HCT116 (cell line): ENCODE data around the gene HEXIM1. TPM values are rescaled to one million over a fixed set of nuclear protein-coding genes. Genes with fewer than 3 reads are reported as not detected.

Source experiments
- ATAC-seq: fragments of 200-7000 bp; cut with Tn5 transposase; 2 replicates; pipeline ENCODE4 v1.9.1; 2020; ENCODE audit warnings: mild to moderate bottlenecking, moderate library complexity
- BruUV-seq: library from RNA; stranded (reverse); fragments of 400-500 nt; replicated peaks from 2 replicates; lab custom pipeline; 2021; lab: Mats Ljungman, UMichigan
- CTCF ChIA-PET: fragments of 300-600 bp; sonication (Branson Sonifier 250); formaldehyde crosslinking; loops from one replicate; lab custom pipeline; 2021; ENCODE audit warnings: antibody characterized with exemption; lab: Charles Lee
- POLR2A ChIA-PET: fragments of 300-600, 350-600 bp; sonication (Branson Sonifier 250); formaldehyde crosslinking; loops from one replicate; lab custom pipeline; 2021; ENCODE audit warnings: antibody characterized with exemption; lab: Charles Lee
- RAD21 ChIA-PET, 2 experiments: fragments of 300-600 bp; sonication (Branson Sonifier 250); formaldehyde crosslinking; loops; one replicate each; lab custom pipeline; 2023; ENCODE audit warnings: low total read pairs in 2 of 2; ENCODE audit not compliant: uncharacterized antibody in 2 of 2, unreplicated experiment in 2 of 2, low non-redundant PET in 1 of 2; lab: Charles Lee
- DNase-seq: peaks from one replicate; pipeline ENCODE4 v3.0.0-alpha.2; 2010; ENCODE audit warnings: low read depth, low spot score
- H2AFZ ChIP-seq: fragments of 200-600 bp; shearing (Covaris generic), sonication (generic); 2 replicates; pipeline ENCODE4 v1.6.1; 2017; ENCODE audit warnings: low read depth, mixed run types, mixed read lengths, antibody characterized with exemption, low read length; ENCODE audit not compliant: poor library complexity, severe bottlenecking
- H3K27ac ChIP-seq: 2 replicates; pipeline ENCODE4 v1.5.1; 2012; ENCODE audit warnings: low read depth, low read length
- H3K27me3 ChIP-seq: fragments of 200-600 bp; sonication (generic); 2 replicates; pipeline ENCODE4 v1.6.1; 2016; ENCODE audit warnings: mixed run types, low read length, mixed read lengths; ENCODE audit not compliant: insufficient read depth
- H3K36me3 ChIP-seq, 2 experiments: fragments of 200-500 bp in 1 of 2; fragments of 200-600 bp in 1 of 2; sonication (Bioruptor generic) in 1 of 2; sonication (generic) in 1 of 2; 2 replicates each; pipeline versions ENCODE4 v1.5.1 to v1.6.1; 2014 to 2016; ENCODE audit warnings: low read length in 2 of 2, inconsistent platforms in 1 of 2, mixed read lengths in 1 of 2, mixed run types in 1 of 2; ENCODE audit not compliant: insufficient read depth in 2 of 2, control insufficient read depth in 1 of 2
- H3K4me1 ChIP-seq, 2 experiments: fragments of 200-600 bp in 1 of 2; sonication (generic) in 1 of 2; 2 replicates each; pipeline versions ENCODE4 v1.5.1 to v1.6.1; 2012 to 2017; ENCODE audit warnings: low read length in 2 of 2, inconsistent platforms in 1 of 2, mild to moderate bottlenecking in 1 of 2, mixed read lengths in 1 of 2, mixed run types in 1 of 2, moderate library complexity in 1 of 2; ENCODE audit not compliant: insufficient read depth in 2 of 2, control insufficient read depth in 1 of 2
- H3K4me2 ChIP-seq: fragments of 200-600 bp; sonication (generic); 2 replicates; pipeline ENCODE4 v1.6.1; 2017; ENCODE audit warnings: mixed run types, low read length, mixed read lengths
- H3K4me3 ChIP-seq, 2 experiments: fragments of 200-600 bp in 1 of 2; sonication (generic) in 1 of 2; replicated peaks in 1 of 2; 2 replicates each; pipeline ENCODE4 v1.5.1; 2011 to 2016; ENCODE audit warnings: low read length in 2 of 2, control low read depth in 1 of 2, low read depth in 1 of 2, mild to moderate bottlenecking in 1 of 2, mixed read lengths in 1 of 2, mixed run types in 1 of 2
- H3K79me2 ChIP-seq: fragments of 200-600 bp; sonication (generic); 2 replicates; pipeline ENCODE4 v1.6.1; 2017; ENCODE audit warnings: mild to moderate bottlenecking, mixed run types, low read length, moderate library complexity, mixed read lengths; ENCODE audit not compliant: insufficient read depth
- H3K9ac ChIP-seq: fragments of 200-600 bp; sonication (generic); 2 replicates; pipeline ENCODE4 v1.6.1; 2016; ENCODE audit warnings: low read length, mixed read lengths
- H3K9me2 ChIP-seq: fragments of 200-600 bp; sonication (generic), shearing (Covaris generic); 2 replicates; pipeline ENCODE4 v1.6.1; 2017; ENCODE audit warnings: mixed run types, mild to moderate bottlenecking, moderate library complexity; ENCODE audit not compliant: insufficient read depth
- H3K9me3 ChIP-seq, 2 experiments: fragments of 200-500 bp in 1 of 2; fragments of 200-600 bp in 1 of 2; sonication (Bioruptor generic) in 1 of 2; sonication (generic) in 1 of 2; 2 replicates each; pipeline ENCODE4 v1.6.1; 2014 to 2017; ENCODE audit warnings: low read length in 2 of 2, mixed read lengths in 2 of 2, inconsistent platforms in 1 of 2, low read depth in 1 of 2, mild to moderate bottlenecking in 1 of 2, mixed run types in 1 of 2, moderate library complexity in 1 of 2; ENCODE audit not compliant: control insufficient read depth in 1 of 2, insufficient read depth in 1 of 2
- H4K20me1 ChIP-seq: fragments of 200-600 bp; sonication (generic), shearing (Covaris generic); 2 replicates; pipeline ENCODE4 v1.6.1; 2017; ENCODE audit warnings: mixed run types, mild to moderate bottlenecking, moderate library complexity; ENCODE audit not compliant: insufficient read depth
- EGR1 ChIP-seq: IDR thresholded peaks from 2 replicates; pipeline ENCODE4 v1.6.1; 2012; ENCODE audit warnings: low read depth
- JUND ChIP-seq: IDR thresholded peaks from 2 replicates; pipeline ENCODE4 v1.6.1; 2012
- POLR2AphosphoS5 ChIP-seq: IDR thresholded peaks from 2 replicates; pipeline ENCODE4 v1.6.1; 2011; ENCODE audit warnings: mild to moderate bottlenecking, low read depth, low read length, moderate library complexity
- RAD21 ChIP-seq: IDR thresholded peaks from 2 replicates; pipeline ENCODE4 v1.6.1; 2012; ENCODE audit warnings: low read depth, mild to moderate bottlenecking
- SP1 ChIP-seq: IDR thresholded peaks from 2 replicates; pipeline ENCODE4 v1.6.1; 2012; ENCODE audit warnings: low read depth
- SRF ChIP-seq: IDR thresholded peaks from 2 replicates; pipeline ENCODE4 v1.6.1; 2012; ENCODE audit warnings: low read depth
- ZFX ChIP-seq: fragments of 450-650 bp; IDR thresholded peaks from 2 replicates; pipeline ENCODE4 v1.6.1; 2017
- intact Hi-C: fragments of 100-400 bp; cut with micrococcal nuclease; formaldehyde crosslinking; loops from 2 replicates; pipeline ENCODE4 v1.10.0; 2022
- total RNA-seq: library from RNA; stranded (reverse); gene quantifications from one replicate; pipeline ENCODE4 v1.2.1, GENCODE V29; 2021; ENCODE audit not compliant: unreplicated experiment
- TF ChIP-seq, protein P1 (sequence below), 3 experiments: fragments of 200-600 bp in 1 of 3; sonication (generic) in 1 of 3; IDR thresholded peaks in 2 of 3; conservative IDR thresholded peaks in 1 of 3; 2 replicates each; pipeline ENCODE4 v1.5.1; 2012 to 2017; ENCODE audit warnings: low read depth in 2 of 3, low read length in 2 of 3, antibody characterized with exemption in 1 of 3, borderline replicate concordance in 1 of 3, control low read depth in 1 of 3, mild to moderate bottlenecking in 1 of 3, mixed read lengths in 1 of 3, mixed run types in 1 of 3, moderate library complexity in 1 of 3; ENCODE audit not compliant: insufficient read depth in 1 of 3

HEXIM1 gene
- total RNA-seq, 1 experiment from 2014 or later = 58.0 TPM

GRCh38 chr17:45128331-45128730 lies 19.9 kb upstream of the HEXIM1 start (continued):
- TF ChIP-seq, protein P1, sequence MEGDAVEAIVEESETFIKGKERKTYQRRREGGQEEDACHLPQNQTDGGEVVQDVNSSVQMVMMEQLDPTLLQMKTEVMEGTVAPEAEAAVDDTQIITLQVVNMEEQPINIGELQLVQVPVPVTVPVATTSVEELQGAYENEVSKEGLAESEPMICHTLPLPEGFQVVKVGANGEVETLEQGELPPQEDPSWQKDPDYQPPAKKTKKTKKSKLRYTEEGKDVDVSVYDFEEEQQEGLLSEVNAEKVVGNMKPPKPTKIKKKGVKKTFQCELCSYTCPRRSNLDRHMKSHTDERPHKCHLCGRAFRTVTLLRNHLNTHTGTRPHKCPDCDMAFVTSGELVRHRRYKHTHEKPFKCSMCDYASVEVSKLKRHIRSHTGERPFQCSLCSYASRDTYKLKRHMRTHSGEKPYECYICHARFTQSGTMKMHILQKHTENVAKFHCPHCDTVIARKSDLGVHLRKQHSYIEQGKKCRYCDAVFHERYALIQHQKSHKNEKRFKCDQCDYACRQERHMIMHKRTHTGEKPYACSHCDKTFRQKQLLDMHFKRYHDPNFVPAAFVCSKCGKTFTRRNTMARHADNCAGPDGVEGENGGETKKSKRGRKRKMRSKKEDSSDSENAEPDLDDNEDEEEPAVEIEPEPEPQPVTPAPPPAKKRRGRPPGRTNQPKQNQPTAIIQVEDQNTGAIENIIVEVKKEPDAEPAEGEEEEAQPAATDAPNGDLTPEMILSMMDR (IDR thresholded peaks at IDR 0.05 in 2 of 3, conservative IDR thresholded peaks at IDR 0.05 in 1 of 3; ENCODE audit: borderline replicate concordance in 1 of 3, insufficient read depth in 1 of 3, low read depth in 2 of 3, low read length in 2 of 3) = no peak
- no peak for TF ChIP-seq JUND

GRCh38 chr17:45128989-45129388 lies 19.3 kb upstream of the HEXIM1 start:
- H3K4me3 ChIP-seq = no peak overlapping the region
- CTCF ChIA-PET = interaction anchor here (1.5 kb wide), 1 partner anchor 209 kb away, joined by 3 read pairs; no protein-coding TSS in a partner anchor

More at GRCh38 chr17:45128989-45129388, 19.3 kb upstream of the HEXIM1 start:
- RAD21 ChIA-PET = interaction anchor here in 1 of 2 experiments (1.0 kb wide), 1 partner anchor 59 kb away, joined by 3 read pairs; no protein-coding TSS in a partner anchor
- DNase-seq (no peak), ATAC-seq (no peak)
- Histone ChIP-seq H4K20me1 (no peaks in the 10 kb centered on the region), H2AFZ (no peak overlapping the region), H3K9me2 (no peaks in the 10 kb centered on the region), H3K36me3 (no peaks in the 10 kb centered on the region), H3K27me3 (no peaks in the 10 kb centered on the region), H3K9ac (peak overlapping the region; percentile 82), H3K79me2 (peaks cover 63% of the 10 kb centered on the region), H3K4me2 (peak overlapping the region; percentile 100), H3K9me3 (no peaks in the 10 kb centered on the region), H3K27ac (peak overlapping the region; percentile 89), H3K4me1 (peaks cover 70 to 83% of the 10 kb centered on the region in 2 experiments)
- intact Hi-C loops = no loop called here
- TF ChIP-seq SRF (no peak), POLR2AphosphoS5 (no peak), ZFX (no peak), EGR1 (no peak), RAD21 (no peak), SP1 (no peak)
- BruUV-seq = no TSS peak
- POLR2A ChIA-PET = interaction anchor here (3.2 kb wide), 1 partner anchor 19 kb away, joined by 15 read pairs; the partner anchor contains the start of gene HEXIM1
